Measurements from ENCODE around the gene LDB3.

LDB3 gene

GRCh38 chr10:86742230-86742629 lies 73.9 kb downstream of the LDB3 start:
- DNase-seq: no peak

- no peak for DNase-seq
Observed at GRCh38 chr10:86744067-86744725, 75.9 kb downstream of the LDB3 start.

GRCh38 chr10:86747796-86748581 lies 79.7 kb downstream of the LDB3 start:
- DNase-seq: no peak

GRCh38 chr10:86749854-86750253 lies 81.5 kb downstream of the LDB3 start:
- no peak for DNase-seq

- DNase-seq: no peak
Observed at GRCh38 chr10:86751477-86751876, 83.2 kb downstream of the LDB3 start.

GRCh38 chr10:86752311-86752710 lies 84.0 kb downstream of the LDB3 start:
- DNase-seq: no peak

GRCh38 chr10:86753051-86753450 lies 84.7 kb downstream of the LDB3 start:
- DNase-seq: no peak

- no peak for DNase-seq
Observed at GRCh38 chr10:86753638-86754434, 85.5 kb downstream of the LDB3 start.

GRCh38 chr10:86755454-86755739 lies 87.1 kb downstream of the LDB3 start:
- no peak for DNase-seq

- DNase-seq: peak; percentile 81
Observed at GRCh38 chr10:86755740-86756510, 87.6 kb downstream of the LDB3 start.

GRCh38 chr10:86756511-86757112 lies 88.3 kb downstream of the LDB3 start, which contains the start of gene BMPR1A:
Gene BMPR1A, plus strand, starts transcription at chr10:86756619. Its CDS starts 119,400 bp downstream, at chr10:86876019.
- peak; percentile 86 for DNase-seq

- DNase-seq: no peak
Observed at GRCh38 chr10:86757113-86757972, 89.0 kb downstream of the LDB3 start.

GRCh38 chr10:86758189-86759072 lies 90.1 kb downstream of the LDB3 start:
- no peak for DNase-seq

GRCh38 chr10:86759073-86759672 lies 90.9 kb downstream of the LDB3 start:
- DNase-seq: no peak

- no peak for DNase-seq
Observed at GRCh38 chr10:86763404-86763803, 95.1 kb downstream of the LDB3 start.

GRCh38 chr10:86765548-86765947 lies 97.2 kb downstream of the LDB3 start:
- no peak for DNase-seq

- DNase-seq: no peak
Observed at GRCh38 chr10:86768412-86769062, 100.2 kb downstream of the LDB3 start.

- no peak for DNase-seq
Observed at GRCh38 chr10:86769991-86770390, 101.7 kb downstream of the LDB3 start.

- DNase-seq: no peak
Observed at GRCh38 chr10:86770412-86770960, 102.2 kb downstream of the LDB3 start.

Measured in amniotic stem cell (primary cell).